Activated naive CD4-positive, alpha-beta T cell treated with anti-CD3 and anti-CD28 coated beads for 36 hours (primary cell): ENCODE measurements around the gene CCDC6. TPM values are rescaled to one million over a fixed set of nuclear protein-coding genes. Genes with fewer than 3 reads are reported as not detected.

Experiments
- CTCF ChIA-PET: fragments of 350-600 bp; sonication (Branson Sonifier 250); formaldehyde crosslinking; loops from one replicate; lab custom pipeline; 2021; ENCODE audit warnings: antibody characterized with exemption; lab: Charles Lee
- DNase-seq: peaks from one replicate; pipeline ENCODE4 v3.0.0-alpha.2; 2020
- H3K27ac Mint-ChIP-seq: one replicate; pipeline ENCODE4 v1.8.0; 2021; ENCODE audit warnings: mild to moderate bottlenecking, mixed read lengths
- H3K27me3 Mint-ChIP-seq: one replicate; pipeline ENCODE4 v1.8.0; 2021; ENCODE audit warnings: low read depth, mixed read lengths
- H3K36me3 Mint-ChIP-seq: one replicate; pipeline ENCODE4 v1.8.0; 2021; ENCODE audit warnings: low read depth, mixed read lengths
- H3K4me1 Mint-ChIP-seq: one replicate; pipeline ENCODE4 v1.8.0; 2021; ENCODE audit warnings: low read depth, mixed read lengths
- H3K4me3 Mint-ChIP-seq: one replicate; pipeline ENCODE4 v1.8.0; 2021; ENCODE audit warnings: mild to moderate bottlenecking, moderate library complexity, mixed read lengths
- H3K9me3 Mint-ChIP-seq: one replicate; pipeline ENCODE4 v1.8.0; 2021; ENCODE audit warnings: mixed read lengths
- intact Hi-C: fragments of 100-400 bp; cut with micrococcal nuclease; formaldehyde crosslinking; loops from one replicate; pipeline ENCODE4 v1.15.1; 2023
- total RNA-seq, 2 experiments: library from RNA; stranded (reverse); gene quantifications; one replicate each; pipeline ENCODE4 v1.2.3, GENCODE V29; 2021

The CCDC6 gene
- total RNA-seq, 2 experiments from 2014 or later = 43.1 to 44.9 TPM

GRCh38 chr10:59819683-59820082, 86.7 kb downstream of the CCDC6 start:
- Mint-ChIP-seq H3K4me1 (peaks cover 41% of the 10 kb centered on the region), H3K4me3 (no peak overlapping the region)
- intact Hi-C loops = no loop called here

GRCh38 chr10:59819265-59819664, 87.1 kb downstream of the CCDC6 start:
- no peak overlapping the region for H3K4me3 Mint-ChIP-seq
- H3K9me3 Mint-ChIP-seq = no peaks in the 10 kb centered on the region
- peaks cover 11% of the 10 kb centered on the region for H3K36me3 Mint-ChIP-seq
- H3K27ac Mint-ChIP-seq = no peak overlapping the region
- no peak for DNase-seq
- CTCF ChIA-PET = interaction anchor here (0.6 to 1.1 kb wide), 3 partner anchors 9 to 87 kb away, joined by 3 to 4 read pairs (median 3); partner anchors contain the start of gene CCDC6
- intact Hi-C loops = no loop called here
- H3K27me3 Mint-ChIP-seq = no peaks in the 10 kb centered on the region
- H3K4me1 Mint-ChIP-seq = peaks cover 45% of the 10 kb centered on the region

More at GRCh38 chr10:59819683-59820082, 86.7 kb downstream of the CCDC6 start:
- Mint-ChIP-seq H3K36me3 (peaks cover 12% of the 10 kb centered on the region), H3K9me3 (no peaks in the 10 kb centered on the region), H3K27me3 (no peaks in the 10 kb centered on the region), H3K27ac (no peak overlapping the region)
- DNase-seq = no peak
- CTCF ChIA-PET = interaction anchor here (0.7 to 1.1 kb wide), 3 partner anchors 10 to 87 kb away, joined by 3 to 4 read pairs (median 3); partner anchors contain the start of gene CCDC6

GRCh38 chr10:59817773-59818172, 88.6 kb downstream of the CCDC6 start:
- no peak for DNase-seq
- H3K27me3 Mint-ChIP-seq = no peaks in the 10 kb centered on the region
- no peak overlapping the region for H3K4me3 Mint-ChIP-seq
- CTCF ChIA-PET = interaction anchor here (0.6 to 1.1 kb wide), 2 partner anchors 70 to 89 kb away, joined by 3 read pairs; partner anchors contain the start of gene CCDC6
- no peaks in the 10 kb centered on the region for H3K9me3 Mint-ChIP-seq
- H3K36me3 Mint-ChIP-seq = peaks cover 11% of the 10 kb centered on the region
- intact Hi-C loops = no loop called here
- no peak overlapping the region for H3K27ac Mint-ChIP-seq
- H3K4me1 Mint-ChIP-seq = peaks cover 46% of the 10 kb centered on the region

GRCh38 chr10:59814878-59815277, 91.5 kb downstream of the CCDC6 start:
- intact Hi-C loops = no loop called here
- peaks cover 27% of the 10 kb centered on the region for H3K4me1 Mint-ChIP-seq
- no peak overlapping the region for H3K27ac Mint-ChIP-seq
- DNase-seq = no peak
- no peaks in the 10 kb centered on the region for H3K9me3 Mint-ChIP-seq
- CTCF ChIA-PET = interaction anchor here (0.7 kb wide), 1 partner anchor 12 kb away, joined by 3 read pairs; no protein-coding TSS in a partner anchor
- H3K27me3 Mint-ChIP-seq = no peaks in the 10 kb centered on the region
- no peak overlapping the region for H3K4me3 Mint-ChIP-seq
- H3K36me3 Mint-ChIP-seq = peaks cover 23% of the 10 kb centered on the region

GRCh38 chr10:59812519-59813122, 93.7 kb downstream of the CCDC6 start:
- H3K27ac Mint-ChIP-seq = no peak overlapping the region
- no peaks in the 10 kb centered on the region for H3K27me3 Mint-ChIP-seq
- peaks cover 20% of the 10 kb centered on the region for H3K4me1 Mint-ChIP-seq
- intact Hi-C loops = no loop called here
- CTCF ChIA-PET = interaction anchor here (0.7 to 1.4 kb wide), 2 partner anchors 12 to 190 kb away, joined by 3 read pairs; no protein-coding TSS in a partner anchor
- no peak overlapping the region for H3K4me3 Mint-ChIP-seq
- peaks cover 35% of the 10 kb centered on the region for H3K36me3 Mint-ChIP-seq
- DNase-seq = no peak
- no peaks in the 10 kb centered on the region for H3K9me3 Mint-ChIP-seq

GRCh38 chr10:59809644-59809974, 96.7 kb downstream of the CCDC6 start:
- Mint-ChIP-seq H3K36me3 (peaks cover 47% of the 10 kb centered on the region), H3K4me1 (peaks cover 5% of the 10 kb centered on the region), H3K9me3 (no peaks in the 10 kb centered on the region), H3K27me3 (no peaks in the 10 kb centered on the region), H3K27ac (no peak overlapping the region), H3K4me3 (no peak overlapping the region)
- intact Hi-C loops = loop anchor here (1.0 to 5.0 kb wide), 7 partner anchors 98 to 1027 kb away; partner anchors contain the start of gene SLC16A9
- no peak for DNase-seq
- CTCF ChIA-PET = interaction anchor here (1.2 to 2.4 kb wide), 4 partner anchors 10 to 184 kb away, joined by 3 to 13 read pairs (median 4); no protein-coding TSS in a partner anchor

- intact Hi-C loops = loop anchor here (1.0 to 5.0 kb wide), 7 partner anchors 98 to 1027 kb away; partner anchors contain the start of gene SLC16A9
- Mint-ChIP-seq H3K4me3 (no peak overlapping the region), H3K27ac (no peak overlapping the region), H3K4me1 (no peaks in the 10 kb centered on the region), H3K27me3 (no peaks in the 10 kb centered on the region), H3K36me3 (peaks cover 49% of the 10 kb centered on the region), H3K9me3 (no peaks in the 10 kb centered on the region)
- CTCF ChIA-PET = interaction anchor here (0.6 to 2.4 kb wide), 9 partner anchors 11 to 183 kb away, joined by 3 to 13 read pairs (median 4); partner anchors contain the start of gene CCDC6
- peak; percentile 90 for DNase-seq
Measured at GRCh38 chr10:59808896-59809643, 97.3 kb downstream of the CCDC6 start.

GRCh38 chr10:59807629-59808620, 98.4 kb downstream of the CCDC6 start:
- H3K36me3 Mint-ChIP-seq = peaks cover 53% of the 10 kb centered on the region
- H3K27me3 Mint-ChIP-seq = no peaks in the 10 kb centered on the region
- no peaks in the 10 kb centered on the region for H3K4me1 Mint-ChIP-seq
- no peak overlapping the region for H3K4me3 Mint-ChIP-seq
- intact Hi-C loops = loop anchor here (5.0 kb wide), 4 partner anchors 101 to 1026 kb away; partner anchors contain the start of gene SLC16A9
- no peak overlapping the region for H3K27ac Mint-ChIP-seq
- DNase-seq = no peak
- CTCF ChIA-PET = interaction anchor here (0.6 to 2.4 kb wide), 7 partner anchors 21 to 182 kb away, joined by 3 to 13 read pairs (median 4); partner anchors contain the start of gene CCDC6
- H3K9me3 Mint-ChIP-seq = no peaks in the 10 kb centered on the region

GRCh38 chr10:59805014-59805413, 101.3 kb downstream of the CCDC6 start:
- peaks cover 7% of the 10 kb centered on the region for H3K4me1 Mint-ChIP-seq
- no peak overlapping the region for H3K4me3 Mint-ChIP-seq
- intact Hi-C loops = loop anchor here (1.0 to 5.0 kb wide), 5 partner anchors 98 to 1023 kb away; partner anchors contain the start of gene SLC16A9
- no peaks in the 10 kb centered on the region for H3K9me3 Mint-ChIP-seq
- DNase-seq = peak; percentile 34
- no peaks in the 10 kb centered on the region for H3K27me3 Mint-ChIP-seq
- peaks cover 57% of the 10 kb centered on the region for H3K36me3 Mint-ChIP-seq
- H3K27ac Mint-ChIP-seq = no peak overlapping the region
- CTCF ChIA-PET = interaction anchor here (0.5 to 1.2 kb wide), 3 partner anchors 132 to 179 kb away, joined by 3 to 5 read pairs (median 3); no protein-coding TSS in a partner anchor

- no peak for DNase-seq
- no peak overlapping the region for H3K4me3 Mint-ChIP-seq
- peaks cover 7% of the 10 kb centered on the region for H3K4me1 Mint-ChIP-seq
- intact Hi-C loops = no loop called here
- H3K27me3 Mint-ChIP-seq = no peaks in the 10 kb centered on the region
- no peak overlapping the region for H3K27ac Mint-ChIP-seq
- peaks cover 60% of the 10 kb centered on the region for H3K36me3 Mint-ChIP-seq
- CTCF ChIA-PET = interaction anchor here (1.2 kb wide), 1 partner anchor 176 kb away, joined by 5 read pairs; no protein-coding TSS in a partner anchor
- H3K9me3 Mint-ChIP-seq = no peaks in the 10 kb centered on the region
Measured at GRCh38 chr10:59804220-59804619, 102.1 kb downstream of the CCDC6 start.

GRCh38 chr10:59803714-59804113, 102.6 kb downstream of the CCDC6 start:
- peaks cover 60% of the 10 kb centered on the region for H3K36me3 Mint-ChIP-seq
- intact Hi-C loops = no loop called here
- no peaks in the 10 kb centered on the region for H3K27me3 Mint-ChIP-seq
- no peak for DNase-seq
- peaks cover 7% of the 10 kb centered on the region for H3K4me1 Mint-ChIP-seq
- H3K4me3 Mint-ChIP-seq = no peak overlapping the region
- no peaks in the 10 kb centered on the region for H3K9me3 Mint-ChIP-seq
- CTCF ChIA-PET = interaction anchor here (0.6 to 1.2 kb wide), 2 partner anchors 52 to 175 kb away, joined by 4 to 5 read pairs; no protein-coding TSS in a partner anchor
- no peak overlapping the region for H3K27ac Mint-ChIP-seq
